SU-DHL-6 (cell line): ENCODE results near the gene ZGPAT.

ENCODE experiments used
- CTCF ChIP-seq: fragments of 200-600 bp; sonication (generic); IDR thresholded peaks from one replicate; pipeline ENCODE4 v1.5.1; 2017; ENCODE audit warnings: antibody characterized with exemption, mild to moderate bottlenecking, low read length, moderate library complexity; ENCODE audit not compliant: insufficient read depth, poor library complexity, severe bottlenecking
- EZH2phosphoT487 ChIP-seq: fragments of 200-600 bp; sonication (generic), shearing (Covaris generic); conservative IDR thresholded peaks from 2 replicates; pipeline ENCODE4 v1.6.1; 2018; ENCODE audit warnings: mild to moderate bottlenecking, antibody characterized with exemption, low read length, moderate library complexity, mixed read lengths

- TF ChIP-seq CTCF (no peak), EZH2phosphoT487 (no peak)
These were observed 29.3 kb downstream of the ZGPAT start for GRCh38 chr20:63736893-63737694.
